DOHH2 (cell line): ENCODE results near the gene LAMB1.

Source experiments
- EZH2phosphoT487 ChIP-seq: fragments of 200-600 bp; sonication (generic); IDR thresholded peaks from 2 replicates; pipeline ENCODE4 v1.6.1; 2017; ENCODE audit warnings: borderline replicate concordance, mild to moderate bottlenecking, antibody characterized with exemption, low read length, moderate library complexity, mixed read lengths
- TF ChIP-seq, protein P1 (sequence below): fragments of 200-600 bp; sonication (generic); IDR thresholded peaks from one replicate; pipeline ENCODE4 v1.5.1; 2014; ENCODE audit warnings: antibody characterized with exemption, mild to moderate bottlenecking, low read depth, low read length; ENCODE audit not compliant: poor library complexity, severe bottlenecking

DNA sequence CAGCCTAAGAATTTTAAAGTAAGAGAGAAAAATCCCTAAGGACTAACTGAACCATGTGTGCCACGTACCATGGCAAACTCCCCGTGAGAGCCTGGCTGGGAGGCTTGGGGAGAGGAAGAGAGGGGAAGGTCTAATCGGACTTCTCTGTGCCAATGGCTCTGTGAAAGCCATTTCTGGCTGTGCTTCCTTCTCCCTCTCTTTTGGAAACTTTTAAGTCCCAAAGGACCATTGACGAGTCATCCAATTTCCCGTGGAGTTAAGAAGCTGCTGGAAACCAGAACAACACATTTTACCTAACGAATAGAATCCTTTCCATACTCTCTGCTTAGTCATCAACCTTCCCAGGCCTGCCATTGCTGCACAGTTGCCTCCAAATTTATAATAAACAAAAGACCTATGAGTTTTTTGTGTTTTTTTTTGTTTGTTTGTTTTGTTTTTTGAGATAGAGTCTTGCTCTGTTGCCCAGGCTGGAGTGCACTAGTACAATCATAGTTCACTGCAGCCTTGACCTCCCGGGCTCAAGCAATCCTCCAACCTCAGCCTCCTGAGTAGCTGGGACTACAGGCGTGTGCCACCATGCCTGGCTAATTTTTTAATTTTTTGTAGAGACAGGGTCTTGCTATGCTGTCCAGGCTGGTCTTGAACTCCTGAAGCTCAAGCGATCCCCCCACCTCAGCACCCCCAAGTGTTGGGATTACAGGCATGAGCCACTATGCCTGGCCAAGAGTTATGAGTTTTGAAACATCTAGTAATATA, 13.2 kb downstream of the LAMB1 start:
- TF ChIP-seq, protein P1, sequence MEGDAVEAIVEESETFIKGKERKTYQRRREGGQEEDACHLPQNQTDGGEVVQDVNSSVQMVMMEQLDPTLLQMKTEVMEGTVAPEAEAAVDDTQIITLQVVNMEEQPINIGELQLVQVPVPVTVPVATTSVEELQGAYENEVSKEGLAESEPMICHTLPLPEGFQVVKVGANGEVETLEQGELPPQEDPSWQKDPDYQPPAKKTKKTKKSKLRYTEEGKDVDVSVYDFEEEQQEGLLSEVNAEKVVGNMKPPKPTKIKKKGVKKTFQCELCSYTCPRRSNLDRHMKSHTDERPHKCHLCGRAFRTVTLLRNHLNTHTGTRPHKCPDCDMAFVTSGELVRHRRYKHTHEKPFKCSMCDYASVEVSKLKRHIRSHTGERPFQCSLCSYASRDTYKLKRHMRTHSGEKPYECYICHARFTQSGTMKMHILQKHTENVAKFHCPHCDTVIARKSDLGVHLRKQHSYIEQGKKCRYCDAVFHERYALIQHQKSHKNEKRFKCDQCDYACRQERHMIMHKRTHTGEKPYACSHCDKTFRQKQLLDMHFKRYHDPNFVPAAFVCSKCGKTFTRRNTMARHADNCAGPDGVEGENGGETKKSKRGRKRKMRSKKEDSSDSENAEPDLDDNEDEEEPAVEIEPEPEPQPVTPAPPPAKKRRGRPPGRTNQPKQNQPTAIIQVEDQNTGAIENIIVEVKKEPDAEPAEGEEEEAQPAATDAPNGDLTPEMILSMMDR, result no peak
- TF ChIP-seq EZH2phosphoT487, result no peak
